GM19238 (cell line): ENCODE data around the gene CHD3.

ENCODE experiments used
- DNase-seq: peaks from one replicate; pipeline ENCODE4 v3.0.0; 2011; ENCODE audit warnings: low spot score; ENCODE audit not compliant: insufficient read length

Gene CHD3

DNA sequence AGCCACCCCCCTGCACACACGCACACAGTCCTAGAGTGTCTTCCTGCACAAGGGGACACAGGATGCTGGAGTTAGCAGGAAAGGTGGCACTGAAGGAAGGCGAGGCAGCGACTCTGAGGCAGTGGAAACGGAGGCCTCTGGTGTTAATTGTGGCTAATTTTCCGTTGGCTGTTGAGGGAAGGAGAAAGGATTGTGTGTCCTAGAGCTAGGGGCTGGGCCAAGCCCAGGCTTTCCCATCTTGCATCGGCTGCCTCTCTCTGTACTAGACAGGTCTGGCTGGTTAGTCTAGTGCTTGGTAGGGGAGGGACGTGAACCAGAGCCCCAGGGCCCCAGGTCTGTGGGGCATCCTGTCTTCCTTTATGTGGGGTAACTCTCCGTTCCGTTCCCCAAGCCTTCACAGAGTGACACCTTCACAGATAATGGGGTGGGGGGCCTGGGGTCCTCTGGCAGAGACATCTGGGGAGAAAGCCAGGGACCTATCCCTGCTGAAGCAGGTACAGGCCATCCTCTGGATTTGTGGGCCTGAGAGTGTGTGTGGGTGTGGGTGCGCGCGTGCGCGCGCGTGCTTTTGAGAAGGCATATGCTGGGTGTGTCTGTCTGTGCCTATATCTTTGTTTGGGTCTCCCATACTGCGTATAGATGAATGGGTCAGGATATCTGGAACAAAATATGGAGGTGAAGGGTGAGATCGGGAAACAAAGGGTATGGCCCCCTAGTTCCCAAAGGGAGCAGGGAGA is at the start of gene CHD3:
Gene CHD3 (plus strand): TSS at position 606 of the 737 bp plus-strand sequence. CDS start 212 bp downstream, outside the sequence.
- no peak for DNase-seq

DNA sequence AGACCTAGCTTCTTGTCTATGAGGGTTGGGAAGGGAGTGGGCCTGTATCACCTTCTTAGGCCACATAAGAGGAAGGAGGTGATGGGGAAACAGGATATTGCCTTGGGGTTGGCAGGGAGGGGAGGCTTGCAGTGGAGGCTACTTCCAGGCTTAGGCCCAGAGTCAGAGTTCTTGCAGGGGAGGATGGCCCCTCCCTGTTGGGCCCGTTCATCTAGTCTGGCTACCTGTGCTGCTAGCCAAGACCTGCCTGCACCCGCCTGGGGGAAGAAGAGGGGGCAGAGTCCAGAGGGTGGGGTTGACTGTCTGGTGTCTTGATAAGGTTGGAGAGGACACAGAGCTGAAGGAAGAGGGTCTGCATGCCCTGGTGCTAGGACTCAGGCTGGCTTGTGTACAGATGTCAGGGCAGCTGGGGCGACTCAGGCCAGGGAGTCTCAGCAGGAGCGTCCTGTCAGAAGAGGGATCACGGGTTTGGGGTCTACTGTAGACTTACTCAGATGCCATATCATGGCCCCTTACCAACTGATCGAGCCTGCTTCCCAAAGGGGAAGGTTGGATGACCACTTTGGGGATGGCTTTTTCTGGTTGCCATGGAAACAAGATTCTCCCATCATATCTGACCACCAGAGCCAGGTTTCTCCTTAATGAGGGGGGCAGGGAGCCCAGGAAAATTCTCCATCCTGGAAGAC is 49.3 kb upstream of the CHD3 start:
- DNase-seq: no peak

DNA sequence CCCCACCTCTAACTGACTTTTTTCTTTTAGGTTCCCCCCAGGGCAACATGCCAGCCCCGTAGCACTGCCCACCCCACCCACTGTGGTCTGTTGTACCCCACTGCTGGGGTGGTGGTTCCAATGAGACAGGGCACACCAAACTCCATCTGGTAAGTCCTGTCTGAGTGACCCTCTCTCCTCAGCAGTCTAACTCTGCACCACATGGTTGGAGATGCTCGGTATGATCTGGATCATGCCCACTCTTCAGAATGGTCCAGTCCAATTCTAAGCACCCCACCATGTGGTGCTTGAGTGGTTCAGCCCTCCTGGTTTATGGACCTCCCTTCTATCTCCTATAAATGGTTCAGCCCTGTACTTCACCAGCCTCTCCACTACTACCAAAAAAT is 48.7 kb upstream of the CHD3 start:
- no peak for DNase-seq

DNA sequence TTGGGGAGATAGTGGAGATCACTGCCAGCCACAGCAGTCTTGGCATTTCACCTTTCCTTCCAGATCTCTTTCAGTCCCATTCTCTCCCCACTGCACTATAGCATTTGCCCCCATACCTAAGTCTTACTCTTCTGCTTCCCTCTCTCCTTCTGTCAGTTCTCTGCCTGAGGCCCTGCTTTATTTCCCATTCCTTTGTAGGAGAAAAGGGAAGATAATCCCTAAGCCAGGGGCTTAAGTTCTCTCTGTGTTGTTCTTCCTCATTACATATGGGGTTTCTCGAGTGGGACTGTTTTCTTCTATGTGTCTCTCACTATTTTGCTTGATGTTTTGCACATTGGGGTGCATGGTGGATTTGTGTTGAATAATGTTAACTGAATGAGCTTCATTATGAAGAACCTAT is 48.1 kb upstream of the CHD3 start:
- no peak for DNase-seq

DNA sequence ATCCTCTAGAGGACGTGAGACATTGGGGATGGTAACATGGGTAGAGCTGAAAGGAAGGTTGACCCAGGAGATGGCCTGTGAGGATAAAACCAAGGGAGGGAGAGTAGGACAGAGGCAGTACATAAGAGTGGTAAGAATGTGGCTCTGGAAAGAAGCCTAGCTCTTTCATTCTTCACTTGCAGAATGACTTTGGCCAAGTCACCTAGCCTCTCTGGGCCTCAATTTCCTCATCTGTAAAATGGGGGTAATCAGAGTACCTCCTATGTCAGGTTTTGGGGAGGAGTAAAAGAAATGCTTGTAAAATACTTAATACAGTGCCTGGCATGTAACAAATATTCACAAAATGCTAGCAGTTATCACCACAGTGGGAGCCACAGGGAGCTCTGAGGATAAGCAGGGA is 47.7 kb upstream of the CHD3 start:
- no peak for DNase-seq

DNA sequence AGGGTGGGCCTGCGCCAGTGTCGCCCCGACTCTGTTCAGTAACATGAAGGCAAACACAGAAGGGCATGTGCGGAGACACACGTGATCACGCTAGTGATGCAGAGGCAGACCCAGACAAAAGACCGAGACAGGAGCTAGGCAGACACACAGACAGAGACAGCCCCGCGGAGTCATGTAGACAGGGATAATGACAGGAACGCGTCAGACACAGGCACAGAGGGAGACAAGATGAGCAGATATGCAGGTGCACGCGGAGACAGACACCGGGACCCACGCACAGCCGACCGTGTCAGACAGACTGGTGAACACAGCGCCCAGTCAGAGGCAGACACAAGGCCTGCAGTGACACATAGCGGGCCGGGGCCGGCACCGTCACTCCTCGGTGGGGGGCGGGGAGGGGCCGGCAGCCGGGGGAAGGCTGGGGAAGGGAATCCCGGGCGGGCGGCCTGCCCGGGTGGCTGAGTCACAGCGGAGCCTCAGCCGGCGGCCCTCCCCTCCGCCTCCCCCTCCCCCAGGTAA is 47.1 kb upstream of the CHD3 start:
- DNase-seq: no peak

DNA sequence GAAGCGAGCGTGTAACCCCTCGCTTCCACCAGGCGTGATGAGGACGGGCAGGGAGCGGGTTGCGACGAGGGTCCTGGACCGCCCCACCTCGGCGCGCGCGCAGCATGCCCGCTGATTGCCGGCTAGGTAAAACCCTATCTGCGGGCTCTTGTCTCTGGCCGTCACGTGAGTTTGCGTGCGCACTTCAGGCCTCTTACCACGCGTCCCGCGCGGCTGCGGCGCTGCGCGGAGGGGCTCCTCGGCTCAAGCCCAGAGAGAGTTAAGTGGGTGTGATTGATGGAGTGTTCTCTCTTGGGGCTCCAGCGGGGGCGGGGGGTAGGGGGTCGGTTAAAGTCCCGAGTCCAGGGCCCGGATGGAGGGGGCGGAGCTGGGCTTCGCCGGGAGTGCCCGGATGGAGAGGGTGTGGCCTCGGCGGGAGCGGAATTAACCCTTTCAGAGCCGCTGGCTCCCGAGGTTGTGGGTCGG is 46.6 kb upstream of the CHD3 start:
- DNase-seq: peak; percentile 58

DNA sequence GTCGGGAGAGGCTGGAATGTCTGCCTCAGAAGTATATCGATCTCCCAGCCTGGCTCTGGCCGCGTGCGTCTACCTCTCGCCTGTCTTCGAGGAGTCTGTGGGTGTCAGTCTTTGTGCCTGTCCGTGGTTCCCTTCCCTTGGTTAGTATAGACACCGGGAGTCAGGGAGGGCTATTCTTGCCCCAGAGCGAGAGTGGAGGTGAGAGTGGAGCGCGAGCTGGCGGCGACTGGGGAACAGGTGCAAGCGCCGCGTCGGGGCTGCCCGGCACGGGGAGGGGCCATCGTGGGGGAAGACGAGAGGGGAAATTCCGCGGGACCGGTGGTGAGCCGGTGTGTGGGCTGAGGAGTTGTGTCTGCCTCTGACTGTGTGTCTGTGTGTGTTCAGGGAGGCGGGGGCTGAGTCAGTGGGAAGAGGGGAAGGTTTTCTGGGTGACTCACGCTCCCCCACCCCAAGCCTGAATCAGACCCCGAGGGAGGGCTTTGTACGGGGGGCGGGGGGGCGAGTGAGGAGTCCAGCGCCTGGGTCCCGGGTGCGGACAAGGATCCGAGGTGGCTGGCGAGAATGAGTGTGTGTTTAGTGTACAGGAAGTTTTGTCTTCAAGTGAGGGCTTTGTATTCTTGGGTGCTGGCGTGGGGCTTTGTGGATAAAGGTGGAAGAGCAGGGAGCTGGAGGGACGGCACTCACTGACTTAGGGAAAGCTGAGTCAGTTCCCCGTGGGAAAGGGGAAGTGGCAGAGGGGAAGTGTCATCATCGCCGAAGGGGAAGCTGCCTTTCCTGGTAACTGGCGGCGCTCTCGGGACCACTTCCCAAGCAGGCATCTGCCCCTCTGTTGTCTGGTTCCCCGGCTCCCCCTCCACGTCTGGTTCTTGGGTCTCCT is 46.0 kb upstream of the CHD3 start:
- DNase-seq: peak; percentile 68

DNA sequence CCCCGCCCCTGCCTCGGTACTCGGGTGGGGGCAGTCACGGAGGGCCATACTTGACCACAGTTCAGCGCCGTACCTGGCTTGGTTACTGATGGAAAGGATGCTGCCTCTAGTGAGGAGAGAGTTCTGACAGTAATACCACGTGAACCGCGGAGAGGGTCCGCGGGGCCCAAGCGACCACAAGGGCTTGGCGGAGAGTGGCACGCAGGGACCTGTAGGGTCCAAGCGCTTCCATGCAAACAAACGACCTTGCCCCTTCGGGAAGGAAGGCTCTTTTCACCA is 45.4 kb upstream of the CHD3 start:
- DNase-seq: no peak

DNA sequence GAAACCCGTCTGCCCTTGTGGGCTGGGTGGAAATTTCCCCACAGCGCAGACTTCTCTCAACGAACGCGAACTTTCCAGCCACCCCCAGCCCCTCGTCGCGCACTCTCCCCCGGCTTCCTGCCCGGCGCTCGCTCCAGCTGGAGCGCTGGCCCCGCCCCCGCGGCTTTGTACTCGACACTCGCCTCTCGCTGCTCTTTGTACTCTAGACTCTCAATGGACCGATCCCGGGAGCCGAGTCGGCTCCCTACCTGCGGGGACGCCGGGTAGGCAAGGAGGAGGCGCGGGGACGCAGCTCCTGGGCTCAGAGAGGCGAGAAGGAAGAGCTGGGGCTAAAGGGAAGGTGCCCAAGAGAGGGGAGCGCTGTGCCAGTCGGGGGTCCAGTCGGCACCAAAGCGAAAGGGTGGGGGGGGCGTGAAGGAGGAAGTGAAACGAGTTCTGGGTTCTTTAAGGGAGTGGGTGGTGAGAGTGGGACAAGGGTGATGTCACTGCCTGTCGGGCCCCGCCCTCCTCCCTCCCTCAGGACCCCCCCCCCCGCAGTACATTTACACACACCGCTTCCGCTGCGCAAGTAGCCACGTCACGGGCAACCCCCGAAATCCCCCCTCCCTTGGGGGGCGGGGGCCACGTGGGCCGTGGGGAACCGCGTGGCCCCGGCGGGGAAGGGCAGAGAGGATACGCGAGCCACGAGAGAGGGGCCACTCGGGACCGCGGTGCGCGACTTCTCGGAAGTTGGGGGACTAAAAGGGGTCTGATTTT is 44.9 kb upstream of the CHD3 start:
- peak; percentile 90 for DNase-seq

DNA sequence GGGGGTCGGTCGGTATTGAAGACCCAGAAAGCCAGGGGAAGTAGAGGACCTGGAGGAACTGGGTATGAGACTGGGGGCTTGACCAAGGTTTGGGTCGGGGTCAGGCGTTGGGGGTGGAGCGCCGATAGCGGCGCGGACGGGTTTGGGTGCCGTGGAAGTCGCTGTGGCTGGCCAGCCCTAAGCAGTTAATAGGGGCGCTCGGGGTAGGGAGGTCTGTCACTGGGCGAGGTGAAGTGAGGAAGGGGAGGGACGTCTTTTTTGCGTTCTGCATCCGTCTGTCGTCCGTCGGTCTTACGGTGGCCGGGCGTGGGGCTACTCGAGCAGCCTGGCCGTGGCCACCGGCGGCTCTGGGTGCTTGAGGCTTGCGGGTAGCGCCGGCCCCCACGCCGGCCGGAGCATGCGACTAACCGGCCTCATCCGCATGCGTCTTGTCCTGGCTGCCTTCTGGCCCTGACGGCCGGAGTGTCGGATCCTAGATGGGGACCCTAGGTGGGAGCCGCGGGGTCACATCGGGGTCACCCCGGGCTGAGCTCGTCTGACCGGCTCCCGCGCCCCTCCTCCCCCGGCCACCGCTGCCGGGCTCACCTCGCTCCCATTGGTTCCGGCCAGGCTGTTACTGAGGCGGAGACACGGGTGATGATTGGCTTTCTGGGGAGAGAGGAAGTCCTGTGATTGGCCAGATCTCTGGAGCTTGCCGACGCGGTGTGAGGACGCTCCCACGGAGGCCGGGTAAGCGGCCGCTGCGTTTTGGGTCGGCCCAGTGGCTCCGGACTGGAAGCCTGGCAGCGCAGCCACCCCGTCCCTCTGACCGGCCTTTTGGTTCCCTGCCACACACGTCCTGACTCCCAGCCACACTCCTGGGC is 44.1 kb upstream of the CHD3 start:
- DNase-seq: peak; percentile 96

DNA sequence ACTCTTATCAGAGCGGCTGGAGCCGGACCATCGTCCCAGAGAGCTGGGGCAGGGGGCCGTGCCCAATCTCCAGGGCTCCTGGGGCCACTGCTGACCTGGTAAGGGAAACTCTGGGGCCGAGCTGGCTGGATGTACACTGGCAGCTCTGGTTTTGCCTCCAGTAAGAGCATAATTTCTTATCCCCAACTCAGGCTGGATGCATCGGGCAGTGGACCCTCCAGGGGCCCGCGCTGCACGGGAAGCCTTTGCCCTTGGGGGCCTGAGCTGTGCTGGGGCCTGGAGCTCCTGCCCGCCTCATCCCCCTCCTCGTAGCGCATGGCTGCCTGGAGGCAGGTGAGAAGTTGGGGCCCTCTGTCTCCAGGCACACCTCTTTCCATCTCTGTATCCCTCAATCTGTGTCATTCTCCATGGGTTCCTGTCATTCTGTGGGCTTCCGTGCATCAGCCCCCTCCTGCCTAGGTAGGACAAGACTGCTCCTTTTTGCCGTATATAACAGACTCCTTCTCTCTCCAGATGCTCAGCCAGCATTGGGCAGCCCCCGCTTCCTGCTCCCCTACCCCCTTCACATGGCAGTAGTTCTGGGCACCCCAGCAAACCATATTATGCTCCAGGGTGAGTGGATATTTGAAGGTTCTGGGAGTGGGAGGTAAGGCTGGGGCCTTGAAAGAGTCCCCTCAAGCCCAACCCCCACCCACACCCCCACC is 43.1 kb upstream of the CHD3 start:
- no peak for DNase-seq

DNA sequence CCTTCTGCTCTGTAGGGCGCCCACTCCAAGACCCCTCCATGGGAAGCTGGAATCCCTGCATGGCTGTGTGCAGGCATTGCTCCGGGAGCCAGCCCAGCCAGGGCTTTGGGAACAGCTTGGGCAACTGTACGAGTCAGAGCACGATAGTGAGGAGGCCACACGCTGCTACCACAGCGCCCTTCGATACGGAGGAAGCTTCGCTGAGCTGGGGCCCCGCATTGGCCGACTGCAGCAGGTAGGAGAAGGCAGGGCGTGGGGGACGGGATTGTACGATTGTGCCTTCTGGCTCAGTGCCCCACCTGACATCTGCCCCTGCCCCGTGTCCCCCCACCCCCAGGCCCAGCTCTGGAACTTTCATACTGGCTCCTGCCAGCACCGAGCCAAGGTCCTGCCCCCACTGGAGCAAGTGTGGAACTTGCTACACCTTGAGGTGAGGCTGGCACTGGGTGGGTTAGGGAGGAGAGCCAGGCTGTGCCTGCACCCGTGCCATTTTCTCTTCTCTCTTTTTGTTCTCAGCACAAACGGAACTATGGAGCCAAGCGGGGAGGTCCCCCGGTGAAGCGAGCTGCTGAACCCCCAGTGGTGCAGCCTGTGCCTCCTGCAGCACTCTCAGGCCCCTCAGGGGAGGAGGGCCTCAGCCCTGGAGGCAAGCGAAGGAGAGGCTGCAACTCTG is 42.4 kb upstream of the CHD3 start:
- no peak for DNase-seq

DNA sequence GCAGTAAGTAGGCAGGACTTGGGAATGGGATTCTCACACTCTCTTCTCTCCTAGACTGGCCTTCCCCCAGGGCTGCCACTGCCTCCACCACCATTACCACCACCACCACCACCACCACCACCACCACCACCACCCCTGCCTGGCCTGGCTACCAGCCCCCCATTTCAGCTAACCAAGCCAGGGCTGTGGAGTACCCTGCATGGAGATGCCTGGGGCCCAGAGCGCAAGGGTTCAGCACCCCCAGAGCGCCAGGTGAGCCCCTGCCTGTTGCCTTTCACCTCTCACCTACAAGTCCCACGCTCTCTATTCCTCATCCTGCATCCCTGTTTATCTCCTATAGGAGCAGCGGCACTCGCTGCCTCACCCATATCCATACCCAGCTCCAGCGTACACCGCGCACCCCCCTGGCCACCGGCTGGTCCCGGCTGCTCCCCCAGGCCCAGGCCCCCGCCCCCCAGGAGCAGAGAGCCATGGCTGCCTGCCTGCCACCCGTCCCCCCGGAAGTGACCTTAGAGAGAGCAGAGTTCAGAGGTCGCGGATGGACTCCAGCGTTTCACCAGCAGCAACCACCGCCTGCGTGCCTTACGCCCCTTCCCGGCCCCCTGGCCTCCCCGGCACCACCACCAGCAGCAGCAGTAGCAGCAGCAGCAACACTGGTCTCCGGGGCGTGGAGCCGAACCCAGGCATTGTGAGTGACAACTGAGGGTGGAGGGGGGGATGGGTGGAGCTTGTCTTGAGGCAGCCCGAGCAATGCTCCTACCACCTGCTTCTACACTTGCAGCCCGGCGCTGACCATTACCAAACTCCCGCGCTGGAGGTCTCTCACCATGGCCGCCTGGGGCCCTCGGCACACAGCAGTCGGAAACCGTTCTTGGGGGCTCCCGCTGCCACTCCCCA is 41.6 kb upstream of the CHD3 start:
- no peak for DNase-seq

DNA sequence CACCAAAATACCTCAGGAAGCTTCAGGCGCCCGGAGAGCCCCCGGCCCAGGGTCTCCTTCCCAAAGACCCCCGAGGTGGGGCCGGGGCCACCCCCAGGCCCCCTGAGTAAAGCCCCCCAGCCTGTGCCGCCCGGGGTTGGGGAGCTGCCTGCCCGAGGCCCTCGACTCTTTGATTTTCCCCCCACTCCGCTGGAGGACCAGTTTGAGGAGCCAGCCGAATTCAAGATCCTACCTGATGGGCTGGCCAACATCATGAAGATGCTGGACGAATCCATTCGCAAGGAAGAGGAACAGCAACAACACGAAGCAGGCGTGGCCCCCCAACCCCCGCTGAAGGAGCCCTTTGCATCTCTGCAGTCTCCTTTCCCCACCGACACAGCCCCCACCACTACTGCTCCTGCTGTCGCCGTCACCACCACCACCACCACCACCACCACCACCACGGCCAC is 40.4 kb upstream of the CHD3 start:
- no peak for DNase-seq

DNA sequence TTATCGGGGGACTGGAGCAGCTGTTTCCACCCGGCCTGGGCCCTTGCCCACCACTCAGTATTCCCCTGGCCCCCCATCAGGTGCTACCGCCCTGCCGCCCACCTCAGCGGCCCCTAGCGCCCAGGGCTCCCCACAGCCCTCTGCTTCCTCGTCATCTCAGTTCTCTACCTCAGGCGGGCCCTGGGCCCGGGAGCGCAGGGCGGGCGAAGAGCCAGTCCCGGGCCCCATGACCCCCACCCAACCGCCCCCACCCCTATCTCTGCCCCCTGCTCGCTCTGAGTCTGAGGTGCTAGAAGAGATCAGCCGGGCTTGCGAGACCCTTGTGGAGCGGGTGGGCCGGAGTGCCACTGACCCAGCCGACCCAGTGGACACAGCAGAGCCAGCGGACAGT is 39.9 kb upstream of the CHD3 start:
- DNase-seq: no peak

DNA sequence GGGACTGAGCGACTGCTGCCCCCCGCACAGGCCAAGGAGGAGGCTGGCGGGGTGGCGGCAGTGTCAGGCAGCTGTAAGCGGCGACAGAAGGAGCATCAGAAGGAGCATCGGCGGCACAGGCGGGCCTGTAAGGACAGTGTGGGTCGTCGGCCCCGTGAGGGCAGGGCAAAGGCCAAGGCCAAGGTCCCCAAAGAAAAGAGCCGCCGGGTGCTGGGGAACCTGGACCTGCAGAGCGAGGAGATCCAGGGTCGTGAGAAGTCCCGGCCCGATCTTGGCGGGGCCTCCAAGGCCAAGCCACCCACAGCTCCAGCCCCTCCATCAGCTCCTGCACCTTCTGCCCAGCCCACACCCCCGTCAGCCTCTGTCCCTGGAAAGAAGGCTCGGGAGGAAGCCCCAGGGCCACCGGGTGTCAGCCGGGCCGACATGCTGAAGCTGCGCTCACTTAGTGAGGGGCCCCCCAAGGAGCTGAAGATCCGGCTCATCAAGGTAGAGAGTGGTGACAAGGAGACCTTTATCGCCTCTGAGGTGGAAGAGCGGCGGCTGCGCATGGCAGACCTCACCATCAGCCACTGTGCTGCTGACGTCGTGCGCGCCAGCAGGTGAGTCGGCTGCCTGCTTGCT is 39.3 kb upstream of the CHD3 start:
- DNase-seq: no peak
